Hepatocyte (in vitro differentiated cells): ENCODE measurements around the gene ARMC8. TPM values are rescaled to one million over a fixed set of nuclear protein-coding genes. Genes with fewer than 3 reads are reported as not detected.

Experiments
- DNase-seq: peaks from one replicate; pipeline ENCODE4 v3.0.0-alpha.2; 2016; ENCODE audit warnings: low spot score
- H2AFZ ChIP-seq: fragments of 200-600 bp; sonication (generic); 2 replicates; pipeline ENCODE4 v1.6.0; 2016; ENCODE audit warnings: antibody characterized with exemption, mild to moderate bottlenecking
- H3K27ac ChIP-seq: fragments of 200-600 bp; sonication (generic); 2 replicates; pipeline ENCODE4 v1.5.1; 2016; ENCODE audit warnings: mild to moderate bottlenecking
- H3K27me3 ChIP-seq: fragments of 200-600 bp; sonication (generic); 2 replicates; pipeline ENCODE4 v1.6.1; 2016
- H3K36me3 ChIP-seq: fragments of 200-600 bp; sonication (generic); replicated peaks from 2 replicates; pipeline ENCODE4 v1.5.1; 2016; ENCODE audit warnings: low read depth; ENCODE audit not compliant: insufficient read depth
- H3K4me1 ChIP-seq: fragments of 200-600 bp; sonication (generic); 2 replicates; pipeline ENCODE4 v1.5.1; 2016; ENCODE audit warnings: mild to moderate bottlenecking, moderate library complexity; ENCODE audit not compliant: insufficient read depth
- H3K4me2 ChIP-seq: fragments of 200-600 bp; sonication (generic); 2 replicates; pipeline ENCODE4 v1.6.0; 2016
- H3K4me3 ChIP-seq: fragments of 200-600 bp; sonication (generic); 2 replicates; pipeline ENCODE4 v1.5.1; 2016; ENCODE audit warnings: mild to moderate bottlenecking
- H3K79me2 ChIP-seq: fragments of 200-600 bp; sonication (generic); 2 replicates; pipeline ENCODE4 v1.6.0; 2017; ENCODE audit warnings: mild to moderate bottlenecking
- H3K9me2 ChIP-seq: fragments of 200-600 bp; sonication (generic); replicated peaks from 2 replicates; pipeline ENCODE4 v1.6.0; 2017; ENCODE audit warnings: mild to moderate bottlenecking; ENCODE audit not compliant: insufficient read depth
- H3K9me3 ChIP-seq: fragments of 200-600 bp; sonication (generic); 2 replicates; pipeline ENCODE4 v1.5.1; 2016; ENCODE audit warnings: low read depth, mild to moderate bottlenecking
- H4K20me1 ChIP-seq: fragments of 200-600 bp; sonication (generic); 2 replicates; pipeline ENCODE4 v1.6.0; 2016; ENCODE audit warnings: mild to moderate bottlenecking; ENCODE audit not compliant: insufficient read depth, poor library complexity, severe bottlenecking
- CTCF ChIP-seq: fragments of 200-600 bp; sonication (generic); IDR thresholded peaks from 2 replicates; pipeline ENCODE4 v1.5.1; 2016; ENCODE audit warnings: antibody characterized with exemption, mild to moderate bottlenecking; ENCODE audit not compliant: poor library complexity
- EZH2 ChIP-seq: fragments of 200-600 bp; sonication (generic); IDR thresholded peaks from 2 replicates; pipeline ENCODE4 v1.6.1; 2016; ENCODE audit warnings: antibody characterized with exemption, mild to moderate bottlenecking, borderline replicate concordance
- EZH2phosphoT487 ChIP-seq: fragments of 200-600 bp; sonication (generic); IDR thresholded peaks from one replicate; pipeline ENCODE4 v1.6.1; 2018; ENCODE audit warnings: antibody characterized with exemption, mild to moderate bottlenecking, low read depth, moderate library complexity; ENCODE audit not compliant: unreplicated experiment, severe bottlenecking
- WGBS: methylation state at CpG from one replicate; pipeline ENCODE4 v1.1.6; 2016; ENCODE audit warnings: low lambda C conversion rate; ENCODE audit errors: missing lambda C conversion rate; 5-methylcytosine and 5-hydroxymethylcytosine counted together
- polyA plus RNA-seq: library from polyadenylated mRNA; unstranded; fragments of >200 nt; fragmentation: Nextera tagmentation; extraction: Ambion mirVana; gene quantifications from 2 replicates; pipeline ENCODE4 v1.2.1, GENCODE V29; 2016
- total RNA-seq: library from RNA; depleted of rRNA; stranded (reverse); fragments of >200 nt; gene quantifications from 2 replicates; pipeline ENCODE4 v1.2.3, GENCODE V29; 2014

The ARMC8 gene
- total and polyA plus RNA-seq, 2 experiments from 2014 or later = 46.4 to 52.4 TPM

DNA sequence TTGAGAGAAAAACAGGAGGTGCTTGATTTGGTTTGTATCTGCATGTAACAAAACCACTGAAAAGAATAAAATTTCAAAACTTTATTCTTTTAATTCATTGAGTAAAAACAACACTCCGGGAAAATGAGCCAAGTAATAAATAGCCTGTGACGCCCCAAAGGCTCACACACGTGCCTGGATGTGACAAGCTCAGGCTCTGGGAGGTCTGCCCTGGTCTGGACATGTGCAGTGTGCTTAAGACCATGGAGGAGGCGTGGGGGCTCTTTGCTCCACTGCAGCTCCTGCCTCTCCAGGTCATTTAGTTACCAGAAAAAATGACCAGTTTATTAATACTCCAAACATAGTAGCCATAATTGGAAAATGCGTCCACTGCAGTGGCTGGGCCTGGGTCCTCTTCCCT lies 151.1 kb downstream of the ARMC8 start:
- H3K9me2 ChIP-seq = no peaks in the 10 kb centered on the region
- no peak for DNase-seq
- no peak overlapping the region for H3K4me2 ChIP-seq
- peaks cover 10% of the 10 kb centered on the region for H3K4me1 ChIP-seq
- H3K9me3 ChIP-seq = no peaks in the 10 kb centered on the region
- no peak overlapping the region for H3K4me3 ChIP-seq
- TF ChIP-seq EZH2phosphoT487 (no peak), EZH2 (no peak), CTCF (no peak)
- 69% methylated on average over 5 of the region's 5 CpGs for WGBS
- no peak overlapping the region for H2AFZ ChIP-seq
- no peak overlapping the region for H3K27ac ChIP-seq
- H4K20me1 ChIP-seq = no peaks in the 10 kb centered on the region
- no peaks in the 10 kb centered on the region for H3K27me3 ChIP-seq
- no peaks in the 10 kb centered on the region for H3K36me3 ChIP-seq
- H3K79me2 ChIP-seq = no peaks in the 10 kb centered on the region

GRCh38 chr3:138338811-138339210 lies 151.7 kb downstream of the ARMC8 start:
- H3K4me3 ChIP-seq = no peak overlapping the region
- H3K4me1 ChIP-seq = peaks cover 10% of the 10 kb centered on the region
- DNase-seq = no peak
- H2AFZ ChIP-seq = no peak overlapping the region
- no peak overlapping the region for H3K4me2 ChIP-seq
- TF ChIP-seq EZH2phosphoT487 (no peak), CTCF (no peak), EZH2 (no peak)
- WGBS = 91% methylated on average over 5 of the region's 5 CpGs
- no peaks in the 10 kb centered on the region for H3K9me2 ChIP-seq
- H3K36me3 ChIP-seq = no peaks in the 10 kb centered on the region
- no peaks in the 10 kb centered on the region for H3K27me3 ChIP-seq
- no peaks in the 10 kb centered on the region for H3K79me2 ChIP-seq
- H4K20me1 ChIP-seq = no peaks in the 10 kb centered on the region
- H3K9me3 ChIP-seq = no peaks in the 10 kb centered on the region
- no peak overlapping the region for H3K27ac ChIP-seq

DNA sequence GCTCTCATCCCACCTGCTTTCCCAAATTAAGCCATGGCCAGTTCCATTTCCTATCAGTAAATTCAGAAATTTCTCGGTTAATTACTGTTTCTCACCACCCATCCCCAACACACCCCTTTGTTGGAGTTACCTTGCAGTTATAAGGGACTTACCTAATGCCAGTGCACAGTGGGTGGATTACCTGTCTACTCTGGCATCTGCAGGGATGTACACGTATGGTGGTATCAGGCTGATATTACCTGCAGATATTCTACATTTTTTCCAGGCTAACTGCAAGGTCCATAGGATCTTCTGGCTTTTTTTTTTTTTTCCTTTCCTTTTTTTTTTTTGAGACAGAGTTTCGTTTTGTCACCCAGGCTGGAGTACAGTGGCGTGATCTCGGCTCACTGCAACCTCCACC lies 153.4 kb downstream of the ARMC8 start:
- no peak for DNase-seq
- H3K79me2 ChIP-seq = no peaks in the 10 kb centered on the region
- TF ChIP-seq CTCF = no peak
- no peak for TF ChIP-seq EZH2
- TF ChIP-seq EZH2phosphoT487 = no peak

GRCh38 chr3:138344754-138345153 lies 157.7 kb downstream of the ARMC8 start:
- Histone ChIP-seq H3K79me2 (no peaks in the 10 kb centered on the region), H3K4me2 (no peak overlapping the region), H2AFZ (no peak overlapping the region), H4K20me1 (no peaks in the 10 kb centered on the region), H3K9me3 (no peaks in the 10 kb centered on the region), H3K4me1 (peaks cover 5% of the 10 kb centered on the region), H3K36me3 (no peaks in the 10 kb centered on the region), H3K9me2 (no peaks in the 10 kb centered on the region), H3K27ac (no peak overlapping the region), H3K4me3 (no peak overlapping the region), H3K27me3 (no peaks in the 10 kb centered on the region)
- 60% methylated on average over 1 of the region's 1 CpG for WGBS
- DNase-seq = no peak
- TF ChIP-seq CTCF (no peak), EZH2phosphoT487 (no peak), EZH2 (no peak)

More for the DNA sequence above, 153.4 kb downstream of the ARMC8 start:
- no peak overlapping the region for H2AFZ ChIP-seq
- H3K4me1 ChIP-seq = peaks cover 2% of the 10 kb centered on the region
- H3K27ac ChIP-seq = no peak overlapping the region
- no peaks in the 10 kb centered on the region for H3K27me3 ChIP-seq
- H4K20me1 ChIP-seq = no peaks in the 10 kb centered on the region
- H3K36me3 ChIP-seq = no peaks in the 10 kb centered on the region
- no peaks in the 10 kb centered on the region for H3K9me3 ChIP-seq
- WGBS = 96% methylated on average over 4 of the region's 5 CpGs
- H3K4me3 ChIP-seq = no peak overlapping the region
- H3K9me2 ChIP-seq = no peaks in the 10 kb centered on the region
- H3K4me2 ChIP-seq = no peak overlapping the region
